PC-3 (cell line): Measurements from ENCODE around the gene MYO9A.

Source experiments
- EZH2 ChIP-seq: fragments of 300-600 bp; sonication (generic); IDR thresholded peaks from one replicate; pipeline ENCODE4 v1.6.1; 2017; ENCODE audit warnings: antibody characterized with exemption, mild to moderate bottlenecking, low read length; ENCODE audit not compliant: unreplicated experiment
- EZH2phosphoT487 ChIP-seq: fragments of 300-600 bp; sonication (generic); IDR thresholded peaks from 2 replicates; pipeline ENCODE4 v1.6.1; 2018; ENCODE audit warnings: mild to moderate bottlenecking, antibody characterized with exemption, low read length, borderline replicate concordance
- TF ChIP-seq, protein P1 (sequence below): fragments of 300-600 bp; sonication (generic); conservative IDR thresholded peaks from 2 replicates; pipeline ENCODE4 v1.5.1; 2017; ENCODE audit warnings: antibody characterized with exemption, low read depth, mild to moderate bottlenecking, low read length

DNA sequence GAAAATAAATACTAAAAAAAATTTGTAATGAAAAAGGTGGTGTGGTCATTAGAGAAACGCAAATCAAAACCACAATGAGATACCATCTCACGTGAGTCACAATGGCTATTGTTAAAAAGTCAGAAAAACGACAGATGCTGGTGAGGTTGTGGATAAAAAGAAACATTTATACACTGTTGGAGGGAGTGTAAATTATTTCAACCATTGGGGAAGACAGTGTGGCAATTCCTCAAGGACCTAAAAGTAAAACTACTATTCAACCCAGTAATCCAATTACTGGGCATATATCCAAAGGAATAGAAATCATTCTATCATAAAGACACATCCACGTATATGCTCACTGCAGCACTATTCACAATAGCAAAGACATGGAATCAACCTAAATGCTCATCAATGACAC, 120.3 kb downstream of the MYO9A start:
- TF ChIP-seq EZH2phosphoT487: no peak
- no peak for TF ChIP-seq EZH2
- TF ChIP-seq, protein P1, sequence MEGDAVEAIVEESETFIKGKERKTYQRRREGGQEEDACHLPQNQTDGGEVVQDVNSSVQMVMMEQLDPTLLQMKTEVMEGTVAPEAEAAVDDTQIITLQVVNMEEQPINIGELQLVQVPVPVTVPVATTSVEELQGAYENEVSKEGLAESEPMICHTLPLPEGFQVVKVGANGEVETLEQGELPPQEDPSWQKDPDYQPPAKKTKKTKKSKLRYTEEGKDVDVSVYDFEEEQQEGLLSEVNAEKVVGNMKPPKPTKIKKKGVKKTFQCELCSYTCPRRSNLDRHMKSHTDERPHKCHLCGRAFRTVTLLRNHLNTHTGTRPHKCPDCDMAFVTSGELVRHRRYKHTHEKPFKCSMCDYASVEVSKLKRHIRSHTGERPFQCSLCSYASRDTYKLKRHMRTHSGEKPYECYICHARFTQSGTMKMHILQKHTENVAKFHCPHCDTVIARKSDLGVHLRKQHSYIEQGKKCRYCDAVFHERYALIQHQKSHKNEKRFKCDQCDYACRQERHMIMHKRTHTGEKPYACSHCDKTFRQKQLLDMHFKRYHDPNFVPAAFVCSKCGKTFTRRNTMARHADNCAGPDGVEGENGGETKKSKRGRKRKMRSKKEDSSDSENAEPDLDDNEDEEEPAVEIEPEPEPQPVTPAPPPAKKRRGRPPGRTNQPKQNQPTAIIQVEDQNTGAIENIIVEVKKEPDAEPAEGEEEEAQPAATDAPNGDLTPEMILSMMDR: no peak
